HepG2 (cell line): ENCODE data around the gene FRMD8.

Experiments used
- POLR2AphosphoS5 ChIP-seq: IDR thresholded peaks from 2 replicates; pipeline ENCODE4 v1.6.1; 2012; ENCODE audit warnings: low read depth, low read length
- PTBP1 ChIP-seq: fragments of 200-400 bp; formaldehyde crosslinking; IDR thresholded peaks from 2 replicates; pipeline ENCODE4 v1.6.1; 2018; ENCODE audit warnings: low read length, low read depth; ENCODE audit not compliant: poor library complexity, severe bottlenecking

DNA sequence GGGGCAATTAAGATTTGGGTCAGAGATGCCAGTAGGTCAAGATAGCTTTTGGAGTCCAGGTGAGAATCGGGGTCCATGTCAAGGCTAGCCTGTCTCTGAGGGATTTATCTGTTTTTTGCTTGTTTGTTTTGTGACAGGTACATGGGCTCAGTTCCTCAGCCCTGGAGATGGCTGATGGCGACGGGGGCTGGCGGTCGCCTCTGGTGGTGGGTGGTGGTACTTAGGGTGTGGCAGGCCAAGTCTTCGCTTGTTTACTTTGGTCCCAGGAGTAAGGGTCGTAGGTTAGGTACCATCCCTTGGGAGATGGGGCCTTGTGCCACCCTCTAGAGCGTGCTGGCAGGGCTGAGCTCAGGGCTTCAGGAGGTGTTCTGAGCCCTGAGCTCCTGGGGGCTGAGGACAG lies 8.7 kb upstream of the FRMD8 start:
- no peak for TF ChIP-seq PTBP1
- TF ChIP-seq POLR2AphosphoS5: no peak
